HG03139 (cell line): ENCODE measurements around the gene NEUROD2.

ENCODE experiments used
- ATAC-seq: cut with Tn5 transposase; IDR thresholded peaks from one replicate; pipeline ENCODE4 v1.9.1; 2021; ENCODE audit not compliant: unreplicated experiment

Gene NEUROD2

GRCh38 chr17:39635614-39636176 lies 28.0 kb upstream of the NEUROD2 start:
- ATAC-seq = no peak

DNA sequence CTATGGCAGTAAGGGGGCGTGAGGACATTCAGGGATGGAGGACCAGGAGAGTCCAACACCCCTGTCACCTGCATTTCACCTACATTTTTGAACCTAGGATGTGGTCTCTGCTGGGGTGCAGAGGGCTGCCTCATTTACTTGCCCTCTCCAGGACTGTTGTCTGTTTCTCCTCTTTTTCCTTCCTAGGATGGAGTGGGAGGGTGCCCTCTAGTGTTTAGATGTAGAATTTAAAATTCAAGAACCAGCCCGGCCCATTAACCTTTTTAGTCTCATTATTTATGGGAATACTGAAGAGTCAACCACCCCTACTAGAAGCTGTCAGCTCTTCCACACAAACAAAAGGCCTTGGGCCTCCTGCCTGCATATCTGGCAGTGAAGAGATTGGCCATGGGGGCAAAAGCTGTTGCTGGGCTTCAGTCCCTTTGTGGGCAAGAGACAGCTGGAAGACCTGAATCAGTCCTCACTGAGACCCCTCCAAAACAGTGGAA lies 26.7 kb upstream of the NEUROD2 start:
- no peak for ATAC-seq

- ATAC-seq = no peak
Measured at GRCh38 chr17:39633570-39634183, 26.0 kb upstream of the NEUROD2 start.

GRCh38 chr17:39632153-39632941 lies 24.6 kb upstream of the NEUROD2 start:
- ATAC-seq = no peak

- ATAC-seq = no peak
Measured at GRCh38 chr17:39631403-39631802, 23.7 kb upstream of the NEUROD2 start.

DNA sequence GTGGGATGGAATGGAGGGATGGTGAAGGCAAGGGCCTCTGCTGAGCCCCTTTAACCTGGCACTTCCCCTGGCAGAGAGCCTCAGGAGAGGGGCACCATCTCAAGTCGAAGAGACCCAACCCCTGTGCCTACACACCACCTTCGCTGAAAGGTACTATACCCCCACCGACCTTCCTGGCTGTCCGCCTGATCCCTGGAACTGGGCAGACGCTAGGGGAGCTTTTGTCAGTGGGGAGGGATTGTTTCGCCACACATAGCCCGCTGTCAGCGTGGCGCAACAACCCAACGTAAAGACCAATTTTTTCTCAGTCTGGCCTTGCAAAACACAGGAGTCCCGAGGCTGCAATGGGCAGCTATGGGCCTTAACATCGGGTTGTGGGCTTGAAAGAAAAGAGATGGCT lies 22.2 kb upstream of the NEUROD2 start:
- no peak for ATAC-seq

DNA sequence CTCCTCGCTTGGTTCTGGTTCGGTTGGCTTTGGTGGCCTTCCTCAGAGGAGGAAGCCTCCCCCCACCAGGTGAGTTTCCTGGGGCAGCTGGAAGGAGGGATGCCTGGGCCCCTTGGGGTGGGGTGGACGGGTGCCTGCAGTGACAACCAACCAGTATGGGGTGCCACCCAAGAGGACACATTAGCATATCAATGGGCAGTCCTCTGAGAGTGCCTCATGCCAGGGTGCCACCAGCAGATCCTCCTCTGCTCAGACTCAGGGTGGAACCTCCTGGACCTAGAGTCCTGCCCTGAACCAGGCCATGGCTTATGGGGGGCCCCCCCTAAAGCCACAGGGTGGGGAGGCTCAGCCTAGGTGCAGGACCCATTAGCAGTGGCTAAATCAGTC lies 21.8 kb upstream of the NEUROD2 start:
- no peak for ATAC-seq

GRCh38 chr17:39628655-39629493 lies 21.2 kb upstream of the NEUROD2 start:
- ATAC-seq = no peak

GRCh38 chr17:39627712-39628516 lies 20.2 kb upstream of the NEUROD2 start:
- no peak for ATAC-seq

- no peak for ATAC-seq
Measured at GRCh38 chr17:39627047-39627711, 19.5 kb upstream of the NEUROD2 start.

GRCh38 chr17:39626171-39627046 lies 18.7 kb upstream of the NEUROD2 start, which contains the start of gene PPP1R1B:
TSS of gene PPP1R1B (plus strand) at chr17:39626952. CDS start at chr17:39627393, 441 bp downstream.
- no peak for ATAC-seq

- ATAC-seq = no peak
Measured at GRCh38 chr17:39625198-39625785, 17.6 kb upstream of the NEUROD2 start.

- ATAC-seq = no peak
Measured at GRCh38 chr17:39624313-39624712, 16.6 kb upstream of the NEUROD2 start.

GRCh38 chr17:39623356-39623950 lies 15.7 kb upstream of the NEUROD2 start:
- no peak for ATAC-seq

- ATAC-seq = no peak
Measured at GRCh38 chr17:39622380-39623006, 14.8 kb upstream of the NEUROD2 start.

DNA sequence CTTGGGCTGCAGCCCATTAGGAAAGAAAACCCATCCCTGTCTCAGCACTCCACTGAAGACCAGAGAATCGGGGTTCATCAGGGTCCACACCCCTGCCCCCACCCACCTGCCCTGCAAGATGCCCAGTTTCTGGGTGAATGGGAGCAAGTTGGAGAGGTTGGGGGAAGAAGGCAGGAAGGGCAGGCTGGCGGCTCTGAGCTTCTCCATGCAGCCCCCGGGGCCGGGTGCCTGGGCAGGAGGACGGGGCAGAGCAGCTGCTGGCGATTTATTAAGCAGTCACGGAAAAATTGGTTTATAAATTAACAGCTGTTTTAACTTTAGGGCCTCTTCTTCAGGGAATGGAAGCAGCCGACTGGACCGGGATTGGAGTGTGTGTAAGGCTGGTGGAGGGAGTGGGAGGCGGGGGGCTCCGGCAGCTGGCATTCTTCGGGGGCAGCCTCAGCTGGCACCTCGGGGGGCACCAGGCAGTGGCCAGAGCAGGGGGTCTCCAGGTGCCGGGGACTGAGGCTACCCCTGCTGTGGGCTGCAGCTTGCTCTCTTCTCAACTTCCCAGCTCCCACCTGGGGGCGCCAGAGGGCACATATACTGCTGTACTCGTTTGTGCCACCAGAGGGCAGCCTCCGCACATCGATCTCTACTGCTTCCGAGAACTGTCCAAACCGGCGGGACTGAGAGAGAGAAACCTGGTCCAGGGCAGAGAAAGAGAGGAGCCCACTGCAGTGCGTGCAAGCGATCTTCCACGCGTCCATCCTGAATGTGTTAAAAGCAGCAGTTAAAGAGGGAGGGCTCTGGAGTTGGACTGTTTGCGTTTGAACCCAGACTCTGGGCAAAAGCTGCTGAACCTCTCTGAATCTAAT lies 14.0 kb upstream of the NEUROD2 start:
- ATAC-seq = no peak

- ATAC-seq = no peak
Measured at GRCh38 chr17:39619786-39620101, 12.0 kb upstream of the NEUROD2 start.
